ENCODE data around the gene MESP1. TPM values are rescaled to one million over a fixed set of nuclear protein-coding genes. Genes with fewer than 3 reads are reported as not detected.

The MESP1 gene
- total RNA-seq, 1 donor from 2014 or later, result 2.1 TPM

GRCh38 chr15:89746386-89746780 lies 4.7 kb downstream of the MESP1 start:
- DNase-seq (ENCODE audit: extremely low spot score, unreplicated experiment), result no peak
- Mint-ChIP-seq H3K9me3 (ENCODE audit: unreplicated experiment) (no peaks in the 10 kb centered on the region), H3K36me3 (ENCODE audit: unreplicated experiment) (no peaks in the 10 kb centered on the region), H3K4me3 (ENCODE audit: unreplicated experiment) (no peak overlapping the region), H3K27ac (ENCODE audit: unreplicated experiment) (no peak overlapping the region), H3K4me1 (ENCODE audit: unreplicated experiment) (peaks cover 3% of the 10 kb centered on the region), H3K27me3 (ENCODE audit: unreplicated experiment) (no peaks in the 10 kb centered on the region)
- TF ChIP-seq CTCF (IDR thresholded peaks at IDR 0.05), result no peak

- Mint-ChIP-seq H3K27ac (ENCODE audit: unreplicated experiment) (no peak overlapping the region), H3K4me3 (ENCODE audit: unreplicated experiment) (no peak overlapping the region), H3K36me3 (ENCODE audit: unreplicated experiment) (no peaks in the 10 kb centered on the region), H3K9me3 (ENCODE audit: unreplicated experiment) (no peaks in the 10 kb centered on the region), H3K4me1 (ENCODE audit: unreplicated experiment) (peaks cover 3% of the 10 kb centered on the region), H3K27me3 (ENCODE audit: unreplicated experiment) (no peaks in the 10 kb centered on the region)
- DNase-seq (ENCODE audit: extremely low spot score, unreplicated experiment), result no peak
- no peak for TF ChIP-seq CTCF (IDR thresholded peaks at IDR 0.05)
Measured at GRCh38 chr15:89745768-89746167, 5.3 kb downstream of the MESP1 start.

GRCh38 chr15:89745131-89745530 lies 5.9 kb downstream of the MESP1 start:
- no peaks in the 10 kb centered on the region for H3K36me3 Mint-ChIP-seq (ENCODE audit: unreplicated experiment)
- H3K27ac Mint-ChIP-seq (ENCODE audit: unreplicated experiment), result no peak overlapping the region
- H3K4me1 Mint-ChIP-seq (ENCODE audit: unreplicated experiment), result peaks cover 4% of the 10 kb centered on the region
- DNase-seq (ENCODE audit: extremely low spot score, unreplicated experiment), result no peak
- no peaks in the 10 kb centered on the region for H3K9me3 Mint-ChIP-seq (ENCODE audit: unreplicated experiment)
- no peaks in the 10 kb centered on the region for H3K27me3 Mint-ChIP-seq (ENCODE audit: unreplicated experiment)
- H3K4me3 Mint-ChIP-seq (ENCODE audit: unreplicated experiment), result no peak overlapping the region
- TF ChIP-seq CTCF (IDR thresholded peaks at IDR 0.05), result no peak

GRCh38 chr15:89743594-89743993 lies 7.5 kb downstream of the MESP1 start:
- TF ChIP-seq CTCF (IDR thresholded peaks at IDR 0.05), result no peak
- no peak overlapping the region for H3K27ac Mint-ChIP-seq (ENCODE audit: unreplicated experiment)
- H3K36me3 Mint-ChIP-seq (ENCODE audit: unreplicated experiment), result no peaks in the 10 kb centered on the region
- peaks cover 2% of the 10 kb centered on the region for H3K4me1 Mint-ChIP-seq (ENCODE audit: unreplicated experiment)
- no peaks in the 10 kb centered on the region for H3K9me3 Mint-ChIP-seq (ENCODE audit: unreplicated experiment)
- DNase-seq (ENCODE audit: extremely low spot score, unreplicated experiment), result no peak
- H3K4me3 Mint-ChIP-seq (ENCODE audit: unreplicated experiment), result no peak overlapping the region
- peaks cover 6% of the 10 kb centered on the region for H3K27me3 Mint-ChIP-seq (ENCODE audit: unreplicated experiment)

GRCh38 chr15:89743011-89743410 lies 8.0 kb downstream of the MESP1 start:
- Mint-ChIP-seq H3K4me3 (ENCODE audit: unreplicated experiment) (no peak overlapping the region), H3K36me3 (ENCODE audit: unreplicated experiment) (no peaks in the 10 kb centered on the region), H3K27ac (ENCODE audit: unreplicated experiment) (no peak overlapping the region), H3K27me3 (ENCODE audit: unreplicated experiment) (peaks cover 6% of the 10 kb centered on the region), H3K9me3 (ENCODE audit: unreplicated experiment) (no peaks in the 10 kb centered on the region), H3K4me1 (ENCODE audit: unreplicated experiment) (peaks cover 2% of the 10 kb centered on the region)
- no peak for DNase-seq (ENCODE audit: extremely low spot score, unreplicated experiment)
- TF ChIP-seq CTCF (IDR thresholded peaks at IDR 0.05), result no peak
